Measurements from ENCODE around the gene ARMC8.

DNA sequence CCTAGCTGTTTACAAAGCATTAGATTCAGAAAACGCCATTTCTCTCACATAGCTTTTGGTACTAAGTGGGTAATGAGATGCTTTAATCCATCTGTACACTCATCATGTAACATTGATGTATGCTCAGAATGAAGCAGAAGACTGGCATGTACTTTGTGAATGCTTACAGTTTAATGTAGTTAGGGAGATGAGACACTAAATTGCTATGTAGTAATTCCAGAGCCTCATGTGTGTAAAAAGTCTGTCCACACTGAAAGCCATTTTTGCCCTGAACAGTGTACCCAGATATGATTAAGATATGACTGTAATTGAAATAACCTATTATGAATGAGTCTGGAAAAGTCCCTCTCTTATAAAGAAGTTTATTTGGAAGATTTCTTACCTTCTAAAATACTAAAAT, 66.5 kb downstream of the ARMC8 start:
- no peak for TF ChIP-seq TAF1 (IDR thresholded peaks at IDR 0.05; ENCODE audit: borderline replicate concordance, insufficient read depth, low read length)
- TF ChIP-seq POLR2AphosphoS5 (IDR thresholded peaks at IDR 0.05; ENCODE audit: low read depth, low read length) = no peak

Measured in PFSK-1 (cell line).